ENCODE measurements around the gene RAD21L1.

The RAD21L1 gene

GRCh38 chr20:1263853-1264252 is 38.0 kb downstream of the RAD21L1 start:
- no peak for TF ChIP-seq PATZ1 (CRISPR knock-in tag; IDR thresholded peaks at IDR 0.05; ENCODE audit: borderline replicate concordance)
- no peak for TF ChIP-seq CSRNP3 (CRISPR knock-in tag; IDR thresholded peaks at IDR 0.05)
- no peak for TF ChIP-seq CSDC2 (CRISPR knock-in tag; IDR thresholded peaks at IDR 0.05)
- TF ChIP-seq ZFP30 (CRISPR knock-in tag; IDR thresholded peaks at IDR 0.05): no peak
- no peak for TF ChIP-seq POU6F1 (CRISPR knock-in tag; IDR thresholded peaks at IDR 0.05; ENCODE audit: borderline replicate concordance, low read depth)
- no peak for ATAC-seq

GRCh38 chr20:1264727-1265126 is 38.9 kb downstream of the RAD21L1 start:
- TF ChIP-seq POU6F1 (CRISPR knock-in tag; IDR thresholded peaks at IDR 0.05; ENCODE audit: borderline replicate concordance, low read depth) (no peak), ARNTL (CRISPR knock-in tag; IDR thresholded peaks at IDR 0.05; ENCODE audit: borderline replicate concordance, low read depth) (no peak), SNAI2 (CRISPR knock-in tag; IDR thresholded peaks at IDR 0.05) (no peak), PATZ1 (CRISPR knock-in tag; IDR thresholded peaks at IDR 0.05; ENCODE audit: borderline replicate concordance) (no peak), RARB (CRISPR knock-in tag; IDR thresholded peaks at IDR 0.05) (no peak), CSRNP3 (CRISPR knock-in tag; IDR thresholded peaks at IDR 0.05) (no peak)
- no peak for ATAC-seq

GRCh38 chr20:1265226-1265915 is 39.5 kb downstream of the RAD21L1 start:
- no peak for ATAC-seq
- TF ChIP-seq CSDC2 (CRISPR knock-in tag; IDR thresholded peaks at IDR 0.05) (no peak), ZC3H10 (CRISPR knock-in tag; IDR thresholded peaks at IDR 0.05) (no peak), TSHZ2 (CRISPR knock-in tag; IDR thresholded peaks at IDR 0.05) (no peak), PATZ1 (CRISPR knock-in tag; IDR thresholded peaks at IDR 0.05; ENCODE audit: borderline replicate concordance) (no peak), TOX (CRISPR knock-in tag; IDR thresholded peaks at IDR 0.05; ENCODE audit: borderline replicate concordance) (no peak), SNAI2 (CRISPR knock-in tag; IDR thresholded peaks at IDR 0.05) (no peak), ARNTL (CRISPR knock-in tag; IDR thresholded peaks at IDR 0.05; ENCODE audit: borderline replicate concordance, low read depth) (no peak), CSRNP3 (CRISPR knock-in tag; IDR thresholded peaks at IDR 0.05) (no peak), PPARA (CRISPR knock-in tag; IDR thresholded peaks at IDR 0.05; ENCODE audit: borderline replicate concordance) (no peak), ISL1 (CRISPR knock-in tag; IDR thresholded peaks at IDR 0.05) (no peak), OSR1 (CRISPR knock-in tag; IDR thresholded peaks at IDR 0.05) (no peak), GLIS3 (CRISPR knock-in tag; IDR thresholded peaks at IDR 0.05) (no peak), BACH2 (CRISPR knock-in tag; IDR thresholded peaks at IDR 0.05; ENCODE audit: borderline replicate concordance) (no peak), ZNF8 (CRISPR knock-in tag; IDR thresholded peaks at IDR 0.05) (no peak), ZFP3 (CRISPR knock-in tag; IDR thresholded peaks at IDR 0.05) (no peak), ZNF565 (CRISPR knock-in tag; conservative IDR thresholded peaks at IDR 0.05; ENCODE audit: low read depth) (no peak)

Data from SK-N-SH treated with all-trans-retinoic acid at 6 μM for 48 hours (cell line).